Activated CD8-positive, alpha-beta memory T cell treated with anti-CD3 and anti-CD28 coated beads, Interleukin-2, amount 50 U/mL, for 24 hours (primary cell): Measurements from ENCODE around the gene SRSF11.

ENCODE experiments used
- DNase-seq: peaks from one replicate; pipeline ENCODE4 v3.0.0-alpha.2; 2020; ENCODE audit errors: extremely low read depth

SRSF11 gene

DNA sequence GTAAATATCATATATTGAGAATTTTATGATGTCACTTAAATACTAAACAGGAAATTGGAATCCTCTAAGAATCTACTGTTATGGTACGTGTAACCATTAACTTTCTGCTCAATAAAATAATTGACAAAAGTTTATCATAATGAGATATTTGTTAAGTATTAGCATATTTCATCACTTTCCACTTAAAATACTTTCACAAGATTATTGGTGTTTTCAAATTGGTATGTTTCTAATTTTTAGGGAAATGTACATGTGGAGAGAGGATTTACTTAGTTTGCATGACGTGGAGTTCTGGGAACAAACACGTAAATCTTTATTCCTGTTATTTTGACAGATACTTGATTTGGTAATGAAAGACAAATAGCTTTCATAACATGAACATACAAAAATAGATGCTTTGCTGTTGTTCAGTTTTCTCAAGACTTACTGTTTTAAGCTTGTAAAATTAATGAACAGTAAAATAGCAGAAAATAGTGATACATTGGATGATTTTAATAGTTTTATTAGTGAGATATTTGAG is 1.6 kb downstream of the SRSF11 start:
- DNase-seq: no peak

- no peak for DNase-seq
Measured at GRCh38 chr1:70224954-70225353, 3.8 kb downstream of the SRSF11 start.

DNA sequence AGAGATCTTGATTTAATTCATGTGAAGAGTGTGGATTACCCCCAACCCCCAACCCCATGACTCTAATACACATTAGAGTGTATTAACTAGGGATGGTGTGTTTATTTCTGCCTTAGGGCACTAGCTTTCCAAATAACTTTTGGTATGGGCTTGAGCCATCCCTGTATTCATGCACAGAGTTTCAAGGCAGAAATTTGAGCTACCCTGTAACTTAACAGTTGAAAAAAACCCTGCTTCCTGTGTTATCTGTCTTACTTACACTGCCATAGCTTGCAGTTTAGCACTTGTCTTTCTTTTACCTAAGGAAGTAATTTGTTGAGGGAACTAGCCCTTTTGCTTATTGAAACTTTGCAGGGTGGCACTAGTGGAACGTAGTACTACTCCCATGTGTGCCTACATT is 6.3 kb downstream of the SRSF11 start:
- DNase-seq: no peak

DNA sequence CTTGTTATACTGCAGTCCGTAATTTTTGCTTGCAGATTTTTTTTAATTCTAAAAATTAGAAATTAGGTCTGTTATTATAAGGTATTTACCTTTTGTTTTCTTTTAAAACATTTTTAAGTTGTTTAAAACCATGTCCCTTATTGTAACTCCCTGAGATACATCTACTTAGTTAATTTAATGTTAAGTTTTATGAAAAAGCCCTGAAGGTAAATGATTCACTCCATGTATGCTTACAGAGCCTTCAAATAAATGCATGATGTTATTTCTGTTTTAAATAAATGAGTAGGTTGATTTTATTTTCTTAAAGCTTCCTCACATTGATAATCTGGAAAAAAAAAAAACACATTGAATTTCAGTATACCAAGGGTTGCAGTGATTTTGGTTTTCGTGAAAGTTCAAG is 7.5 kb downstream of the SRSF11 start:
- no peak for DNase-seq

DNA sequence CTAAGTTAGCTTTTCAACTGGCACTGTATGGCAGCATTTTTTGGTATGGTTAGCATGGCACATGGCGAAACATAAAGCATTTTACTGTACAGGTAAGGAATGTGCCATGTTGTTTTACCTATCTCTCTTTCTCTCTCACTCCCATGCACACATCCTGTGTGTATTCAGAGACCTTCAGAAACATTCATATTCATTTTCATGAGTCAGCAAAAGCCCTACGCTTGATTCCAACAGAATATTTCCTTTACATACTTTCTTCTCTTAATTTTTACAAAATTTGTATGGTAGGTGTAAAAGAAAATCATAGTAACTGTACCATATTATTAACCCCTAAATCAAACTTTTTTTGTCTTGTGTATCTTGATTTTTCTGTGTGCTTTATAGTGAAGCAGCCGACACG is 10.3 kb downstream of the SRSF11 start:
- DNase-seq: no peak

DNA sequence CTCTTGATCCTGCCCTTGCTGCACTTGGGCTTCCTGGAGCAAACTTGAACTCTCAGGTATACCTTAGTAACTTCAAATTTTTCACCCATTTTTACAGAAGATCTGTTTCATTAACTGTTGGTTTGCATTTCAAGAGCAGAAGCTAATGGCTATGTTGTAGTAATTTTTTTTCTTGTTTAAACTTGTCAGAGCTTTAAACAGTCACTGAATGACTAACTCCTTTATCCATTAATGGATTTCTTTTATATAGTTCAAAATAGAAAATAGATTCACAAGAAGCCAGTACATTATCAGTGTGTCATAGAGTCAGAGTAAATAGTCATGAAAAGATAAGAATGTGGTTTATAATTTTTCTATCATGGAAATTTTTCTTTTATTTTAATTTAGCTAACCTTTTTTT is 13.6 kb downstream of the SRSF11 start:
- DNase-seq: no peak

DNA sequence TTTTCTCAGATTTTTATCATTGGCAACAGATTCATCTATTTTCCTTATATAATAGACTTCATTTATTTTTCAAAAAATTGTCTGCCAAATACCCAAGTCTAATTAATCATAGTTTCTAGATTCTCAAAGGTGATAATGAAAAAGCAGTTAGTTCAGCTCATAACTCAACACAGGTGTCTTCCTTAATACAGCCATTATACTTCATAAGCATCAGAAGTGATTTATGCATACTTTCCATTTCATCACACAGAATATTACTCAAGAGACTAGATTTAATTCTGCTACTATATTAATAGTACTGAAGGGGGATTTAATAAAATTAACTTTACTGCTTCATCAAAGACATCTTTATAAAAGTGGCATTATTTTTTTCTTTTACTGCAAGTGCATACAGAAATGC is 18.8 kb downstream of the SRSF11 start:
- no peak for DNase-seq

GRCh38 chr1:70247122-70247521 is 25.9 kb downstream of the SRSF11 start:
- no peak for DNase-seq

GRCh38 chr1:70247768-70248167 is 26.6 kb downstream of the SRSF11 start:
- no peak for DNase-seq

DNA sequence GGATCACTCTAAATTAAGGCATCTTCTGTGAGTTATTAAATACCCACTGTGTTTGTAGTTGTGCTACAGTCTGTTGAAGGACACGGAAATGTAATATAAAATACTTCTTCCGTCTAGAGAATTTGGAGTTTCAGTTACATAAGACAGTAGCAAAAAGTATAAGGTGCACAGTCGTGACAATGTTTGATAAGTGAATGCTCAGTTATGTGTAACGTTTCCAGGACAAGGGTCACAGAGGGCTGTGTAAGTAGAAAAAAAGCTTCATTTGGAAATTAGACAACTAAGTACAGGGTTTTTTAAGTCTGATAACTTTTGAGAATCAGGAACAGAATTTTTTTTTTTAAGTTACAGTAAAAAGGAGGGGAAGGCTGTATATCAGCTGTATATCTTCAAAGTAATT is 27.5 kb downstream of the SRSF11 start:
- DNase-seq: no peak

- no peak for DNase-seq
Measured at GRCh38 chr1:70256664-70257063, 35.5 kb downstream of the SRSF11 start.

- DNase-seq: no peak
Measured at GRCh38 chr1:70264839-70265238, 43.7 kb downstream of the SRSF11 start.

GRCh38 chr1:70265946-70266345 is 44.8 kb downstream of the SRSF11 start:
- DNase-seq: no peak

- DNase-seq: no peak
Measured at GRCh38 chr1:70277875-70278274, 56.7 kb downstream of the SRSF11 start.

DNA sequence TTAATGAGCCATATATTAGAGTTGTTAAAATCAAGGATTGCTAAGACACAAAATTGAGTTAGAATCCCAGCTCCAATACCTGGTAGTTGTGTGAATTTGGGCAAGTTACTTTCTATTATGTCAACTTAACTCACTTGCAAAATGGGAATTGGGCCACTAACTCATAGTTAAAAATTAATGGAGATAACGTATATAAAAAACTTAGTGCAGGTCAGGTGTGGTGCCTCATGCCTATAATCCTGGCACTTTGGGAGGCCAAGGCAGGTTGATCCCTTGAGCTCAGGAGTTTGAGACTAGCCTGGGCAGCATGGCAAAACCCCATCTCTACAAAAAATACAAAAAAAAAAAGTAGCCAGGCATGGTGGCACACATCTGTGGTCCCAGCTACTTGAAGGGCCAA is 57.5 kb downstream of the SRSF11 start:
- DNase-seq: no peak

GRCh38 chr1:70284366-70284765 is 63.2 kb downstream of the SRSF11 start:
- no peak for DNase-seq

GRCh38 chr1:70286453-70286852 is 65.3 kb downstream of the SRSF11 start:
- DNase-seq: no peak

- no peak for DNase-seq
Measured at GRCh38 chr1:70288166-70288565, 67.0 kb downstream of the SRSF11 start.

DNA sequence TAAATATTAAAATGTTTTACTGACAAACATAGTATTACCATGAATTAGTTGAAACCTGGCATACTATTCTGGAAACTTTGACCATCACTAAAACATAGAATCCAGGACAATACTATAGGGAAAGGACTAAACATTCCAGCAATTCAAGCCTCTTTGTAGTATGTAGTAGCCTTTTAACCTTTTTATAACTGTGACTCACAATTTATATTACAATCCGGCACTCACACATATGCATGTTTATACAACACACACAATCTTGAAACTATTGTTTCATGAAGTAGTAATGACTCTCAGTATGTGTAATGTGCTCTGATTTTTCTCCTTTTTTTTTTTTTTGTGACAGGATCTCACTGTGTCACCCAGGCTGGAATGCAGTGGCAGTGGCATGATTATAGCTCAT is 69.0 kb downstream of the SRSF11 start:
- no peak for DNase-seq

- no peak for DNase-seq
Measured at GRCh38 chr1:70293186-70293843, 72.1 kb downstream of the SRSF11 start.

DNA sequence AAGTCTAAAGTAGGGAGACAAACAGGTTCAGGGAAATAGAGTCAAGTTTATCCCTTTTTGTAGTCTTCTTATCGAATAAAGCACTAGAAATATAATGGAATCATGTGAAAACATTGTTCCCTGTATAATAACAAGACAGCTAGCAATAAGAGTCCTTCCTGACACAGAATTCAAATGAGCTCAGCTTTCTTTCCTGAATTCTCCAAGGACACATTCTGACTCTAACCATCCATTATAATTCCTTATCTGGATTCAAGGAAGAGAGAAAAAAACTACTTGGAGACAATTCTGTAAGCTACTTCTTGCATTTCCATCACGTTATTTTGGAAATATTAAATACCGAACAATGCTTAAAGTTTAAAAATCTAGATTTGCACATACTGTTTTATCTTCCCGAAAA is 74.6 kb downstream of the SRSF11 start:
- DNase-seq: no peak

DNA sequence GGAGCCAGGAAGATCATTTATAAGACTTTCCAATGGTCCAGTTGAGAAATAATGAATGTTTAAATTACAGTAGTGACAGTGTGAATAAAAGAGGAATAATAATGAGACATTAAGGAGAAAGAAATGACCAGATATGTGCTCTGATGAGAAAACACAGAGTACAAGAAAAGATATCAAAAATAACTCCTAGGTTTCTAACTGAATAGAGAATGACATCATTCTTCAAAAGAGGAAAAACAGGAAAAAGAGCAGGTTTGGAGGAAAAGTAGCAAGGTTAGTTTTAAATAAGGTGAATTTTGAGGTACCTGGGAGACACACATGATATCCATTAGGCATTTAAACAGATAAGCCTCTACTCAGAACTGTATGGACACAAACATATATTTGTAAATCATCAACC is 78.3 kb downstream of the SRSF11 start:
- no peak for DNase-seq
